Measurements from ENCODE around the gene NCKAP5. TPM values are rescaled to one million over a fixed set of nuclear protein-coding genes. Genes with fewer than 3 reads are reported as not detected.

NCKAP5 gene
- total and polyA plus RNA-seq, 9 of the 15 experiments (the other 6 are each of a cell fraction or from before 2014, with no cell fraction given): not detected

DNA sequence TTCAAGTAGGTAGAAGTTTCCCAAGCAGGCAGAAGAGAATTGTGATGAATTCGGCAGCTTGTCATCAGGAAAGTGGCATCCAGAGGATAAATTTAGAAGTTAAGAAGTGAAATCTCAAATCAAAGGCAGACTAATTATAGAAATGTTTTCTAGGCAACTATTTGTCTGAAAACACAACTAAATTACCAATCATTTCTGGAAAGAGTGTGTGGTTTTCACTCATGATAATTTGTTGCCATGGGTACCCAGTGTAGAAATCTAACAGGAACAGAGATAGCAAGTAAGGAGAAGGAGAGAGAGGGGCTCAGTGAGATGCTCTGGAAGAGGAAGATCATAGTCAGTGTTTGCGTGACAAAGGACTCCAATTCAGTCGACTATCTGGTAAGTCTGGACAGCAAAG lies 208.1 kb downstream of the NCKAP5 start:
- POLR2A ChIA-PET: no interaction called here
- ATAC-seq: no peak
- FAIRE-seq: no peak
- Histone ChIP-seq H3K4me1 (replicated peaks in 1 of 2; ENCODE audit: control insufficient read depth in 2 of 2, insufficient read depth in 2 of 2, low read length in 2 of 2) (no peaks in the 10 kb centered on the region), H3K9me1 (ENCODE audit: control insufficient read depth, insufficient read depth, low read length) (no peaks in the 10 kb centered on the region), H3K4me2 (ENCODE audit: insufficient read depth, low read length) (no peak overlapping the region), H3K79me2 (ENCODE audit: control insufficient read depth, insufficient read depth, low read length) (no peaks in the 10 kb centered on the region), H3K9ac (ENCODE audit: insufficient read depth in 1 of 2, low read depth in 2 of 2, low read length in 2 of 2) (no peak overlapping the region), H3K27ac (ENCODE audit: extremely low read depth, low read depth, low read length) (no peak overlapping the region), H2AFZ (ENCODE audit: low read depth, low read length) (no peak overlapping the region), H4K20me1 (replicated peaks; ENCODE audit: control insufficient read depth, insufficient read depth, low read length) (no peaks in the 10 kb centered on the region), H3K27me3 (ENCODE audit: control insufficient read depth in 2 of 2, insufficient read depth in 2 of 2, low read length in 2 of 2) (no peaks in the 10 kb centered on the region), H3K36me3 (ENCODE audit: control insufficient read depth, insufficient read depth, low read length) (no peaks in the 10 kb centered on the region), H3K9me3 (replicated peaks; ENCODE audit: control insufficient read depth, insufficient read depth, low read depth, low read length) (no peaks in the 10 kb centered on the region), H3K4me3 (no peak overlapping the region)
- intact Hi-C loops (cut with micrococcal nuclease) (no loop called here), in situ Hi-C loops (cut with MboI) (no loop called here)
- CTCF ChIA-PET (ENCODE audit: low intra/inter-chr PET ratio): interaction anchor here (0.7 kb wide), 1 partner anchor 488 kb away, joined by 3 read pairs; no protein-coding TSS in a partner anchor
- no TSS peak for BruUV-seq (replicated peaks)
- DNase-seq (ENCODE audit: extremely low read depth in 1 of 4, low spot score in 3 of 4): no peak
- WGBS (ENCODE audit: insufficient coverage, low coverage, missing lambda C conversion rate): 0% methylated on average over 3 of the region's 3 CpGs
- TF ChIP-seq CREB1 (IDR thresholded peaks at IDR 0.05) (no peak), CREB1 (CRISPR knock-in tag; IDR thresholded peaks at IDR 0.05) (no peak), RBM25 (IDR thresholded peaks at IDR 0.05; ENCODE audit: low read depth, low read length, severe bottlenecking) (no peak), ZKSCAN1 (IDR thresholded peaks at IDR 0.05; ENCODE audit: low read depth, low read length) (no peak), SRSF7 (optimal IDR thresholded peaks at IDR 0.05; ENCODE audit: low read depth, low read length) (no peak), XRCC3 (IDR thresholded peaks at IDR 0.05) (no peak)
- TF ChIP-seq, protein P1, sequence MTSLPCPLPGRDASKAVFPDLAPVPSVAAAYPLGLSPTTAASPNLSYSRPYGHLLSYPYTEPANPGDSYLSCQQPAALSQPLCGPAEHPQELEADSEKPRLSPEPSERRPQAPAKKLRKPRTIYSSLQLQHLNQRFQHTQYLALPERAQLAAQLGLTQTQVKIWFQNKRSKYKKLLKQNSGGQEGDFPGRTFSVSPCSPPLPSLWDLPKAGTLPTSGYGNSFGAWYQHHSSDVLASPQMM (CRISPR knock-in tag; IDR thresholded peaks at IDR 0.05): no peak
- TF ChIP-seq, protein P2, sequence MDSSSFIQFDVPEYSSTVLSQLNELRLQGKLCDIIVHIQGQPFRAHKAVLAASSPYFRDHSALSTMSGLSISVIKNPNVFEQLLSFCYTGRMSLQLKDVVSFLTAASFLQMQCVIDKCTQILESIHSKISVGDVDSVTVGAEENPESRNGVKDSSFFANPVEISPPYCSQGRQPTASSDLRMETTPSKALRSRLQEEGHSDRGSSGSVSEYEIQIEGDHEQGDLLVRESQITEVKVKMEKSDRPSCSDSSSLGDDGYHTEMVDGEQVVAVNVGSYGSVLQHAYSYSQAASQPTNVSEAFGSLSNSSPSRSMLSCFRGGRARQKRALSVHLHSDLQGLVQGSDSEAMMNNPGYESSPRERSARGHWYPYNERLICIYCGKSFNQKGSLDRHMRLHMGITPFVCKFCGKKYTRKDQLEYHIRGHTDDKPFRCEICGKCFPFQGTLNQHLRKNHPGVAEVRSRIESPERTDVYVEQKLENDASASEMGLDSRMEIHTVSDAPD (CRISPR knock-in tag; IDR thresholded peaks at IDR 0.05): no peak

All from K562 (cell line).